ENCODE results near the gene ELP5. TPM values are rescaled to one million over a fixed set of nuclear protein-coding genes. Genes with fewer than 3 reads are reported as not detected.

Gene ELP5
- polyA plus RNA-seq, 10 donors: 31.9 to 64.8 (median 35.7) TPM

DNA sequence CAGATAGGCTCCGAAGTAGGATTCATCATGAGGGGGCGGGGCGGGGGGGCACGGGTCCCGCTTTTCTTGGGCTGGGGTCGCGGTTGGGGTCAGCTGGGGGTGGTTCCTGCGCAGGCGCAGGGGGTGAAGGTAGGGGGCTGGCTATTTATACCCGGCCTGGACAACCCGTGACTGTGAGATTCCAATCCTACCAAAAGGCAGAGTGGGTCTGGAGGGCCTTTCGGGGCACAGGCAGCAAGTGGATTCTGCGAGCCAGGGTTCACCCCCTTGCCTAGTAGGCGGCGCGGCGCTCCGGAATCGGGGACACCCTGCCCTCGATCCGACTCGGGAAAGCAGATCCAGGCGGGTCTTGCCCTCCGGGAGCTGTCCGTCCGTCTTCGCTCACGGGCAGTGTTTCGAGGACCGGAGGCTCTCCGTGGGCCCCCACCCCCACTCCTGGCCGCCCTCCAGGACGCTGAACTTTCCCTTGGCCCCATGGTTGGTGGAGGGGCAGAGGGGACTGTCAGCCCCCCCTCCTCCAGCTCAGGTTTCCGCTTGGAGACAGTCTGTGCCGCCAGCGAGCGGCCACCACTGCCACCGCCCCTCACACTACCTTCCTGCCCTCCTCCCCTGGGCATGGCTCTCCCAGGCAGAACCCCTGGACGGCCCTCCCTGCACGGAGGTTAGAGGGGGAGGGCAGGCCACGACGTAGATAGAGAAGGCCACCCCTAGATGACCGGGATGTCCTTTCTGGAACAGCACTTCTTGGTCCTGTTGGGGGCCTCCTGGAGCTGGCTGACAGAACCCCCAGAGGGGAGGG is 30.1 kb downstream of the ELP5 start:
- DNase-seq: peak in 2 of 3 donors; percentile 40 to 53

DNA sequence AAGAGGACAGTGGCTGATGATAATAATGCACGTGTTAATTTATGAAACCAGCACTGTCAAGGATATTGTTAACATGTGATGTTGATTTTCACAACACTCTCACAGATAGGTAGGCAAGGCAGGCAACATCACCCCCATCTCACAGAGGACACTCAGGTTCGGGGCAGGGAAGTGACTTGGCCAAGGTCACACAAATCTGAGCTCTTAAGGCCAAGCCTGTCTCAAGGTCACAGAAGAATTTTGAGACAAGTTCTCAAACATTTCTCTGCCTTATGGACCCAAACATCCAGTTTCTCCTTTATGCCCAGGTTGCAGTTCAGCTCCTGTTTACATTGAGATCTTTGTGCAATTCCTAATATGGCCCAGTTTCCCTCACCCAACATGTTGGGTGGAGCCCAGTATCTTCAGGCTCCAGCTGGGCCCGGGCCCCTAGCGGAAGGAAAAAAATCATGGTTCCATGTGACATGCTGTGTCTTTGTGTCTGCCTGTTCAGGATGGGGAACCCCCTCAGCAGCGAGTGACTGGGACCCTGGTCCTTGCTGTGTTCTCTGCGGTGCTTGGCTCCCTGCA is 30.8 kb downstream of the ELP5 start:
- DNase-seq: no peak

DNA sequence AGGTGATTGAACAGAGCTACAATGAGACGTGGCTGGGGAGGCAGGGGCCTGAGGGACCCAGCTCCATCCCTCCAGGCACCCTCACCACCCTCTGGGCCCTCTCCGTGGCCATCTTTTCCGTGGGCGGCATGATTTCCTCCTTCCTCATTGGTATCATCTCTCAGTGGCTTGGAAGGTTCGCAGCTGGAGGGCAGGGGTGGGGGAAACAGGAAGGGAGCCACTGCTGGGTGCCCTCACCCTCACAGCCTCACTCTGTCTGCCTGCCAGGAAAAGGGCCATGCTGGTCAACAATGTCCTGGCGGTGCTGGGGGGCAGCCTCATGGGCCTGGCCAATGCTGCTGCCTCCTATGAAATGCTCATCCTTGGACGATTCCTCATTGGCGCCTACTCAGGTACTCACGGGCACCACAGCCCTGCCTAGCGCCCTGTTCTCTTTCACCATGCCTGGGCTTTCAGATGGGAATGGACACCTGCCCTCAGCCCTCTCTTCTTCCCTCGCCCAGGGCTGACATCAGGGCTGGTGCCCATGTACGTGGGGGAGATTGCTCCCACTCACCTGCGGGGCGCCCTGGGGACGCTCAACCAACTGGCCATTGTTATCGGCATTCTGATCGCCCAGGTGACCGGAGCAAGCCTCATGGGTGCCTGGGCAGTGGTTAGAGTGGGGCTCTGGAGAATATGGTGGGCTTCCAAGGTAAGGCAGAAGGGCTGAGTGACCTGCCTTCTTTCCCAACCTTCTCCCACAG is 31.6 kb downstream of the ELP5 start:
- DNase-seq: no peak

DNA sequence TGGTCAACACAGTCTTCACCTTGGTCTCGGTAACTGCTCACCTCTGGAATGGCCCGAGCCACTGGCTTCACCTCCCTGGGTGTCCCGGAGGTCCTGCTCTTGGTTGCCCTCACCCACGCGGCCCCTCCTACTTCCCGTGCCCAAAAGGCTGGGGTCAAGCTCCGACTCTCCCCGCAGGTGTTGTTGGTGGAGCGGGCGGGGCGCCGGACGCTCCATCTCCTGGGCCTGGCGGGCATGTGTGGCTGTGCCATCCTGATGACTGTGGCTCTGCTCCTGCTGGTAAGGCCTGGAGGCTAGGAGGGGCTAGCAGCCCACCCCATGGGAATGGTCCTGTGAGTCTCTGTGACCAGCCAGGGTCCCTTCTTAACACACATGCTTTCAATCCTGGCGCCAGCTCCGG is 32.9 kb downstream of the ELP5 start:
- DNase-seq: no peak

DNA sequence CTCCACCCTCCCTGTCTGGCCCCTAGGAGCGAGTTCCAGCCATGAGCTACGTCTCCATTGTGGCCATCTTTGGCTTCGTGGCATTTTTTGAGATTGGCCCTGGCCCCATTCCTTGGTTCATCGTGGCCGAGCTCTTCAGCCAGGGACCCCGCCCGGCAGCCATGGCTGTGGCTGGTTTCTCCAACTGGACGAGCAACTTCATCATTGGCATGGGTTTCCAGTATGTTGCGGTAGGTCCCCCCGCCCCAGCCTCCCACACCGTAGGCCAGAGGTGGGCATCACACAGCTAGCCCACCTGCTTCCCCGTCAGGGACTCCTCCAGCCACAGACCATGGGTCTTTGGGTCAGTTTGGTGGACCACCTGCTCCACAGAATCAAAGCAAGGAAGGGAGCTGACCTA is 33.7 kb downstream of the ELP5 start:
- DNase-seq: no peak

DNA sequence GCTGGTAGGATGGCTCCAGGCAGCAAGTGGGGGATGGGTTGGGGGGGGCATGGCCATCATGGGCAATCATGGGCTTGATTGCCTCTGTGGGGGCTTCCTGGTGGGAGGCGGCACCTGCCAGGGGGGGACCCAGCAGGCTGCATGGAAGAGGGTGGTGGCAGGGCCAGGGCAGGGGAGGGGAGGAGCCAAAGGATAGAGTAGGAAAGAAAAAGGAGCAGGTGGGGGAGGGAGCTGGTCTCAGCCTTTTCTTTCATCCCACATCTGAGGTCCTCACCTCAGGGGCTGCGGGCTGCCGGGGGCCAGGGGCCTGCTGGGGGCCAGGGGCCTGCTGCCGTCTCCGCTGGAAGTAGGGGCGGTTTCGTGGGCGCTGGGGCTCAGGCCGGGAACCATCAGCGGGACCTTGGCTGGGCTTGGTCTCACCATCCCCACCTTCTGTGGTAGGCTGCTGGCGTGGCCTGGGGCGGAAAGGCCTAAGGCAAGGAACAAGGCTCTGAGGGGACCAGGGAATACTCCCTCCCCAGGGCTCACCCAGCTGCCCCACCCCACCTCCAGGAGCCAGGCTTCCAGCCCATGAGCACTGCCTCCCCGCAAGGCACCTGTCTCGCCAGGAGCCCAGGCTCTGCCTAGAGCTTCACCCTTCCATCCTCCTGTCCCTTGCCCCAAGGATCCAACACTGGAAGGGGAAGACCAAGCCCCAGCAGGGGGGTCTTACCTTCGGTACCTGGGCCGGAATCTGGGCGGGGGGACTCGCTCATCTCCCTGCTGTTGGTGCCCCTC is 37.4 kb downstream of the ELP5 start:
- no peak for DNase-seq

DNA sequence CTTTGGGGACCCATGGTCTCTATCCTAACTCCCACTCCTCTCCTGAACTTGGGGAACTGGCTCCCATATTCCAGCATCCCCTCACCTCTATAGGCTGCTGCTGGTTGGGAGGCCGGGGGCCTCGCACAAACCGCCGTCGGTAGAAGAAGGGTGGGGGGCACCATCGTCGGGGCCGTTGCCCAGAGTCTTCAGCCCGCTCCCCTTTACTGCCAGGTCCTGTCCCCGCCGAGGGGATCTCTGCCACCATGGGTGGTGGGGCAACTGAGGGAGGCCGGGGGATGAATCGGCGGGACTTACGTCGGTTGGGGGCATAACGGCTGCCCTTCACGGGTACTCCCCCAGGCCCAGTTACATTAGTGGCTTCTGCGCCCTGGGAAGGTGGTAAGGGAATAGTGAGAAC is 38.2 kb downstream of the ELP5 start:
- no peak for DNase-seq

DNA sequence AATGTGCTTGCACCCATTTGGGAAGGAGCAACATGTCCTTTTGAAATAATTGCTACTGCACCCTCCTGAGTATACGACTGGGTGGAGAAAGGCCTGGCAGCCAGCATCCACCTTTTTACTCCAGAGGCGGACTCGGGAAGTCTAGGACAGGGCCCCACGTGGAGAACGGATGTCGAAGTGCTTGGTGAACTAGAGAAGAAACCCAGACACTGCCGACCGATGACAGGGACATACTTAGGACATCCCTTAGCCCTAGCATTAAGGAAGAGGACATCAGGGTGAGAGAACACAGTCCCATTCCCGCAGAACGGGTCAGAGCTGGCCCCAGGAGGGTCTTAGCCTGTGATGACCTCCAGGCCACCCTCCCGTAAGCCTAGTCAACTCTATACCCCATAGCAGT is 38.7 kb downstream of the ELP5 start:
- DNase-seq: no peak

DNA sequence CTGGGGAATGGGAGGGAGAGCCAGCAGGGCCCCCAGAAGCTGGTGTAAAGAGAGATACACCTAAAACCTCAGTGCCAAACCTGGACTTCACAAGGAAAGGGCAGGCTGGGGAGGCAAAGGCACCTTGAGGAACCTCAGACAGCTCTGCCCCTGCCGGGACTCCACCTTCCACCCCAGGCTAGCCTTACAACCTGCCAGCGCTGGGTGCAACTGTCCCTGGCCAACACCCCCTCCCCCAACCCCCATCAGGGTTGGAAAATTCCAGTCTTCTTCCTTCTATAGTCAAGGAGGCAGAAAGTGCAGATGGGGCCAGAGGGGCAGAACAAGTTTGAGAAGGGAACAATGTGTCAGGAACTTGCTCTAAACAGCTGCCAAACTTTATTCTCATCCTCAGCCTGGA is 40.2 kb downstream of the ELP5 start:
- no peak for DNase-seq

DNA sequence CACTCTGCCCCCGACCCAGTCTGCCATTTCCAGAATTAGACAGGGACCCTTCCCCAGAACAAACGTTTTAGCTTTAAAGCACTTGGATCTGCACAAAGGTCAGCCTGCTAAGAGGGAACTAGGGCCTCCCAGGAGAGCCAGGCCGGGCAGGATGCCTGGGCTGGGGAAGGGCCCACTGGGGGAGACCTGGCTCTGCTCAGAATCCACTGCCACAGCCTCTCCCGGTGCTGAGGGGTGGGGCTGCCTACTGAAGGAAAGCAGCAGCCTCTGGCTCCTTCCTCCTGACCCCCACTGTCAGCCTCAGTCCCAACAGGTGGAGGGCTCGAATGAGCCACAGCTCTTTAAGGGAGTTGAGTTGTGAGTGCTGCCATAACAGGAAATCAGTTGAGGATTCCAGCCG is 40.7 kb downstream of the ELP5 start:
- DNase-seq: peak in 1 of 3 donors; percentile 24

DNA sequence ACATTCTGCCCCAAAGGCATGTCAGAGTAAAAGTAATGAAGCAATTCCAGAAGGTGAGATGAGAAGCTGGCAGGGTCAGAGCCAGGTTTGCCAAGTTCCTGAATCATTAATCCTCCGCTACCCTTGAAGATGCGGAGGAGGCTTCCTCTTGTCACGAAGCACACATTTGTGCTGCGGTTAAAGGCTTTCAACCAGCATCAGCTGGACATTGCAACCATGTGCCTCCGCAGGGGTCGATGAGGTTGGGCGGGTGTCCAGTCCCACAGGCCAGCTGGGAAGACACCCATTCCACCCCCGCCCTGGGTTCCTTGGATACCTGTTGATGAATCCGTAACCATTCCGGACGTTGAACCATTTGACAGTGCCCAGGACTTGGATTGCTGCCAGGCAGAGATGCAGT is 41.1 kb downstream of the ELP5 start:
- no peak for DNase-seq

DNA sequence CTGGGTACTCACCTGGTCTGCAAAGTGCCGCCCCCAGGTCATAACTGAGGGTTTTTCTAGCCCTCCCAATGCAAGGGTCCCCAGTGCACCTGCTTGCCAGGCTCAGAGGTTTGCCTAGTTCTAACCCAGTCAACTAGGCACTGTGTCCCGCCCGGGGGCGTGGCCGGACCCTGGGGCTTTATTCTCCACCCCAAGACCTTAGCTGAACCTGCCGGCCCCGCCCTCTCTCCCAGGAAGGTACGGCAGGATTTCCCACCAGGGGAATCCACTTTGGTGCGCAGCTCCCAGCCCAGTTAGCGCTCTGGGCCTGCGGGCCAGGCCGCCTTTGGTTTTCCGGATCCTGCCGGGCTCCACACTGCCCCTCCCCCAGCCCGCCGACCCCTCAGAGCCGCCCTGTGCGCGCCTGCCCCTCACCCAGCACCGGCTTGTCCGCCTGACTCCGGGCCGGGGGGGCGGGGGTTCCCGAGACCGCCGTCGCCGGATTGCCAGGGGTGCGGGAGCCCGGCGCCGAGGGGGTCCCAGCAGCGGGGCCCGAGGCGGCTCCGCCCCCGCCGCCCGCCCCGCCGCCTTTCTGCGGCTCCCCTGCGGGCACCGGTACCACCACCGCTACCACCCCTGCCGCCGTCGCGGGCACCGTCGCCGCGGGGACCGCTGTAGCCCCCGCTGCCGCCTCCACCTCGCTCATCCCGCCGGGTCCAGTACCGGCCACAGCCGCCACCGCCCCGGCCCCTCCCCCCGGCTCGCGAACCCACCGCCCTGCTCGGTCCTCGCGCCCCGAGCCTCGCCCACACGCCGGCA is 42.0 kb downstream of the ELP5 start:
- DNase-seq: no peak

DNA sequence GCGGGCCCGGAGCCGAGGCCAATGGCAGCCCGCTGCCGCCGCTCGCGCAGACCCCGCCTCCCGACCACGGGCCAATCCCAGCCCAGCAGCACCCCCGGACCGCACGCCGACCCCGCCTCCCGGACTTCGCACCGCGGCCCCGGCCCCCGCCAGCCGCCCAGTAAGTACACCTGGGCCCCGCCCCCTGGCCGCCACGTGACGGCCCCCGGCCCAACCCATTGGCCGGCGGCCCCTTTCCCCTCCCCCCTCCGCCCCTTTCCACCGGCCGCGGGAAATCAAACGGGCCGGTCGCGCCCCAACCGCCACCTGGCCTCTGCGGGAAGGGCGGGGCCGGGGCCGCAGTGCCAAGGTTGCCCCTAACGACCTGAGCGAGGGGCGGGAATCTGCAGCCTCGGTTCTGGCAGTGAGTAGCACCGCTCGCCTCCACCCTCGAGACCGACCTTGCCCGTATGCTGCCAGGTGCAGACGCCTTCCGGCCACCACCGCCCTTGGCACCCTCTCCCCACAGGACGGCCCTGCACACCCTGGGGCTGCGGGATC is 42.7 kb downstream of the ELP5 start, which contains the start of gene YBX2:
YBX2 (minus strand) TSS at position 26 of the 540 bp plus-strand sequence. CDS start 139 bp downstream, outside the sequence.
- DNase-seq: peak in 1 of 3 donors; percentile 57

DNA sequence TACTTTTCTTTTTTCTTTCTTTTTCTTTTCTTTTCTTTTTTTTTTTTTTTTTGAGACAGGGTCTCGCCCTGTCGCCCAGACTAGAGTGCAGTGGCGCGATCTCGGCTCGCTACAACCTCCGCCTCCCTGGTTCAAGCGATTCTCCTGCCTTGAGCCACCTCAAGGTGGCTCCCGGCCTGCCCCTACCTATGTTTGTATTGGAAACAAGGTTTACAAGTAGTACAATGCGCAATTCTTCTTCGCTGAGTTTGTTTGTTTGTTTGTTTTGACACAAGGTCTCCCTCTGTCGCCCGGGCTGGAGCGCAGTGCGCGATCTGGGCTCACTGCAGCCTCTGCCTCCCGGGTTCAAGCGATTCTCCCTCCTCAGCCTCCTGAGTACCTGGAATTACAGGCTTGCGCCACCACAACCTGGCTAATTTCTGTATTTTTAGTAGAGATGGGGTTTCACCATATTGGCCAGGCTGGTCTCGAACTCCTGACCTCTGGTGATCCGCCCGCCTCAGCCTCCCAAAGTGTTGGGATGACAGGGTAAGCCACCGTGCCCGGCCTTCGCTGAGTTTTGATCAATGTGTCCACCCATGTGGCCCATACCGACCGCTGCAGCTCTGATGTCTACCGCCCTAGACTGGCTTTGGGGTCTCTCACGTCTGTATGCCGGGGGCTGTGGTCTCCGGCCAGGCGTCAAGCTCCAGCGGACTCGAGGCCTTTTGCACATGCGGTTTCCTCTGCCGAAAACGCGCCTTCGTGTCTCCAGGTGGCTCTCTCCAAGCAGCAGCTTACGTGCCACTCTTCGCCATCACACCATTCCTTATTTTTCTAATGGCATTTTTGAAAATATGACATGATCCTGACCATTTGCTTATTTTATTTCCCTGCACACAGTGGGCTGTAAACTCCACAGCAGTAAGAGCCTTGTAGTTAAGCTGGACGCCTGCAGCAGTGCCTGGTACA is 43.5 kb downstream of the ELP5 start:
- DNase-seq: no peak

DNA sequence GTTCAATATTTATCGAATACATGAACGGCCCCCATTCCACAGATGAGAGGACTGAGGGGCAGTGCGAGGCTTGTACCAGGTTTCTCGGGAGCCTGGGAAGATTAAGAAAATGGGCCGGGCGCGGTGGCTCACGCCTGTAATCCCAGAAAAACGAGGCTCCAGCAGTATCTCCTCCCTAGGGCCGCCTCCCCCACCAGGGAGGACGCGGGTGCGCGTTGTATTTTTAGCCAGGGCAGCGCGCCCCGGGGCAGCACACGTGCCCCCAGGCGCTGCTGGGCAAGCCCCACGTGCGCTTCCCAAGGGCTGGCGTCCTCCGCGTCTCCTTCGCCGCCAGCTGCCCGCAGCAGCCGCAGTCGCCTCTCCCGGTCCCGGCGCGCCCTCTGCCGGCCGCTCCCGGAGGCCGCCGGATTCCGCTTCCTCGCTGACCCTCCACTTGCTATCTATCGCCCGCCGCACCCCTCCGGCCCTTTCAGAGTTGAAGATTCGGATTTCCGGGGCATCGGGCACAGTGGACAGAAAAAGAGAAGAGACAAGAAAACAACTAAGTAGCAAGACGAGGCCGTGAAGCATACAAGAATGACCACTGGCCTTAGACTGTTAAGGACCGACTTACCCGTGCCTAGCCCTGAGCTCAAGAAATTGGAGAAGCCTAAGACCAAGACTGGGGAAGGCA is 44.3 kb downstream of the ELP5 start:
- peak; percentile 74 to 91 (median 81) for DNase-seq

DNA sequence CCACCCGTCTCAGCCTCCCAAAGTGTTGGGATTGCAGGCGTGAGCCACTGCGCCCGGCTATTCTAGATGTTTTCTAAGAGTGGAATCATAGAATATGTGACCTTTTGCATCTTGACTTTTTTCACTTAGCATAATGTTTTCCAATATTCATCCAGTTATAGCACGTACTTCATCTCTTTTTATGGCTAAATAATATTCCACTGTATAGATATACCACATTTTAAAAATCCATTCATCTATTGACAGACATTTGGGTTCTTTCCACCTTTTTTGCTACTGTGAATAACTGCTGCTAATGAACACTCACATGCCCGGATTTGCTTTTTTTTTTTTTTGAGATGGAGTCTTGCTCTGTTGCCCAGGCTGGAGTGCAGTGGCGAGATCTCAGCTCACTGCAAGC is 52.2 kb downstream of the ELP5 start:
- no peak for DNase-seq

DNA sequence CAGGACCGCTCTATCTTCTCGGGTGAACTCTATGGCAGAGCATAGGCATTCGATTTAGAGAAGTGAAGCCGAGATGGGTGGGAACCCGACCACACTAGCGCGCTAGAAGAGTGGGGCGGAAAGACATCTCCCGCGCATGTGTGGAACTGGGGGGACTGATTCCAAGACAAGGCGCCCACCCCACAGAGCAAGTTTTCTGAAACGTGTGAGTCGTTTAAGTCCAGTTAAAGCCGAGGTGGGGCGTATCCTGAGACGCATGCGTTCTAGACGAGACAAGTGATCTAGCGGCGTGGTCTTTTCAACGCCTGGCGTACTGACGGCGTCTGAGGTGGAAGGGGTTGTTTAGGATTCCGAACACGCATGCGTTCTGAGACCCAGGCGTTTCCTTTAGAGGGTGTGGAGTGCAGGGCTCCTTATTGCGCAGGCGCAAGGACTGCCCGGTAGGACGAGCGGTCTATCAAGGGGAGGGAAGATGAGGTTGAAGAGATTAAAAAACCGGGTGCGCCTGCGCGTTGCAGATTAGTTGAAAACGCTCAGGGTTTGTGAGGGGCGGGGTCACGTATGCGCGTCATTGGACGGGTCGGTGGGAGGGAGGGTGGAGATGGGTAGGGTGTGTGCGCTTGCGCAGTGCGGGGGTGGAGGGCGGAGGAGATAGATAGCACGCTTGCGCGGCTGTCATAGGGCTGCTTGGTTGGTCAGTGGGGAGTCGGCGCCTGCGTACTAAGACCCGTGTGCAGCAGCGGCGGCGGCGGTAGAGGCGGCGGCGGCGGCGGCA is 55.1 kb downstream of the ELP5 start, which contains the start of gene EIF5A:
EIF5A (plus strand) TSS at position 718 of the 775 bp plus-strand sequence. CDS start 2,008 bp downstream, outside the sequence.
- DNase-seq: peak; percentile 100

Measured in muscle of back (tissue), 11 donors.